ENCODE results near the gene TLCD2. TPM values are rescaled to one million over a fixed set of nuclear protein-coding genes. Genes with fewer than 3 reads are reported as not detected.

The TLCD2 gene
- total and polyA plus RNA-seq, 2 of the 13 experiments (the other 11 are each of a cell fraction or from before 2014, with no cell fraction given) = 0.90 to 1.1 TPM

- in situ Hi-C loops (cut with HindIII; ENCODE audit: extremely low pct_ligation_motif_present, low pct_unique_long_range_greater_than_20kb) = no loop called here
- peak overlapping the region; percentile 84 for H3K27ac ChIP-seq (ENCODE audit: extremely low read length, insufficient read depth, low read length)
- H3K9ac ChIP-seq (ENCODE audit: insufficient read depth, low read depth, low read length) = peak overlapping the region; percentile 80
Measured at GRCh38 chr17:1744551-1745512, 34.7 kb upstream of the TLCD2 start.

More at GRCh38 chr17:1744551-1745512, 34.7 kb upstream of the TLCD2 start:
- Histone ChIP-seq H3K4me1 (ENCODE audit: insufficient read depth, low read length) (peaks cover 66% of the 10 kb centered on the region), H3K4me3 (replicated peaks in 1 of 3; ENCODE audit: insufficient read depth in 1 of 3, low read depth in 2 of 3, low read length in 3 of 3) (peak overlapping the region; percentile 38 to 83 (median 60)), H3K9me3 (ENCODE audit: low read length) (no peaks in the 10 kb centered on the region), H3K4me2 (ENCODE audit: low read depth, low read length) (peak overlapping the region; percentile 83), H3K79me2 (ENCODE audit: insufficient read depth, low read length) (peaks cover 32% of the 10 kb centered on the region), H3K36me3 (replicated peaks in 1 of 2; ENCODE audit: control insufficient read depth in 1 of 2, insufficient read depth in 2 of 2, low read length in 2 of 2) (peaks cover 11 to 21% of the 10 kb centered on the region in 2 experiments; a peak in 4 of 5 replicates), H4K20me1 (ENCODE audit: insufficient read depth, low read length) (peaks cover 22% of the 10 kb centered on the region; the same call in 1 of the 2 replicates), H3K27me3 (ENCODE audit: control insufficient read depth in 1 of 2, insufficient read depth in 2 of 2, low read length in 2 of 2) (no peaks in the 10 kb centered on the region), H2AFZ (ENCODE audit: low read length) (no peak overlapping the region)
- intact Hi-C loops (cut with micrococcal nuclease; ENCODE audit: unreplicated experiment) = no loop called here
- TSS peak; percentile 81 for BruUV-seq (replicated peaks)
- FAIRE-seq = no peak
- WGBS (ENCODE audit: low lambda C conversion rate) = 57% methylated on average over 25 of the region's 29 CpGs
- TF ChIP-seq TEAD3 (CRISPR knock-in tag; optimal IDR thresholded peaks at IDR 0.05; ENCODE audit: borderline replicate concordance) (peak; percentile 10), ZBTB33 (CRISPR knock-in tag; IDR thresholded peaks at IDR 0.05) (peak; percentile 58; the same call in 1 of the 2 replicates), AGO2 (optimal IDR thresholded peaks at IDR 0.05; ENCODE audit: low read depth, low read length) (peak; percentile 44), ZNF883 (CRISPR knock-in tag; IDR thresholded peaks at IDR 0.05; ENCODE audit: not compliant biosample characterization) (peak; percentile 13), PHF5A (CRISPR knock-in tag; IDR thresholded peaks at IDR 0.05; ENCODE audit: low read depth, unreplicated experiment) (no peak), ZBTB38 (CRISPR knock-in tag; IDR thresholded peaks at IDR 0.05) (peak; percentile 52; the same call in 1 of the 2 replicates), ZFX (CRISPR knock-in tag; IDR thresholded peaks at IDR 0.05; ENCODE audit: low read depth) (no peak), POLR2AphosphoS5 (IDR thresholded peaks at IDR 0.05; ENCODE audit: low read depth, low read length) (0 out of 2 replicates have a peak, but pooled peaks have one; percentile 18), WIZ (CRISPR knock-in tag; IDR thresholded peaks at IDR 0.05) (no peak), THAP9 (CRISPR knock-in tag; IDR thresholded peaks at IDR 0.05; ENCODE audit: borderline replicate concordance) (0 out of 2 replicates have a peak, but pooled peaks have one; percentile 19), ZHX1 (CRISPR knock-in tag; IDR thresholded peaks at IDR 0.05; ENCODE audit: low read depth) (no peak)
- no peak for DNase-seq (ENCODE audit: low spot score)
- ChIA-PET POLR2A (interaction anchor here (1.0 to 16.4 kb wide), 5 partner anchors 9 to 25 kb away, joined by 3 to 299 read pairs (median 92); partner anchors contain the start of genes SERPINF1 and WDR81), CTCF (ENCODE audit: low intra/inter-chr PET ratio, low total read pairs) (no interaction called here)
- ATAC-seq = no peak

Measured in HepG2 (cell line).